Ectodermal cell (in vitro differentiated cells): ENCODE data around the gene ACTR1A.

ENCODE experiments used
- H3K27ac ChIP-seq: 2 replicates; pipeline ENCODE4 v1.7.0; 2013; ENCODE audit warnings: mild to moderate bottlenecking, low read depth, low read length; ENCODE audit not compliant: insufficient read depth, poor library complexity, severe bottlenecking
- H3K27me3 ChIP-seq: 2 replicates; pipeline ENCODE4 v1.7.0; 2013; ENCODE audit warnings: mild to moderate bottlenecking, low read length; ENCODE audit not compliant: insufficient read depth, control insufficient read depth, poor library complexity, severe bottlenecking
- H3K36me3 ChIP-seq: one replicate; pipeline ENCODE4 v1.7.0; 2013; ENCODE audit warnings: low read length; ENCODE audit not compliant: control insufficient read depth, insufficient read depth
- H3K4me1 ChIP-seq: one replicate; pipeline ENCODE4 v1.7.0; 2013; ENCODE audit warnings: low read length; ENCODE audit not compliant: control insufficient read depth, insufficient read depth
- H3K4me3 ChIP-seq: 2 replicates; pipeline ENCODE4 v1.7.0; 2013; ENCODE audit warnings: low read depth, low read length, control low read depth; ENCODE audit not compliant: insufficient read depth
- H3K9me3 ChIP-seq: 2 replicates; pipeline ENCODE4 v1.7.0; 2013; ENCODE audit warnings: mild to moderate bottlenecking, low read length, moderate library complexity; ENCODE audit not compliant: control insufficient read depth
- WGBS, 2 experiments: methylation state at CpG; one replicate each; pipeline ENCODE4 v1.1.7; 2013; ENCODE audit warnings: missing lambda C conversion rate in 2 of 2; 5-methylcytosine and 5-hydroxymethylcytosine counted together

ACTR1A gene

GRCh38 chr10:102432162-102432950 is 70.2 kb downstream of the ACTR1A start, which contains the start of gene CUEDC2:
TSS of gene CUEDC2 (minus strand) at chr10:102432574. CDS start at chr10:102425188, 7,386 bp downstream.
- Histone ChIP-seq H3K27me3 (peaks cover 40% of the 10 kb centered on the region), H3K36me3 (no peaks in the 10 kb centered on the region), H3K4me3 (peak within 1 kb of the TSS; percentile 76), H3K27ac (no peak within 1 kb of the TSS), H3K9me3 (no peaks in the 10 kb centered on the region), H3K4me1 (peaks cover 10% of the 10 kb centered on the region)
- WGBS, 2 experiments: 1% methylated on average over 52 of the region's 52 CpGs

- Histone ChIP-seq H3K27me3 (peaks cover 38% of the 10 kb centered on the region), H3K4me3 (peak overlapping the region; percentile 76), H3K36me3 (no peaks in the 10 kb centered on the region), H3K9me3 (no peaks in the 10 kb centered on the region), H3K27ac (no peak overlapping the region), H3K4me1 (peaks cover 10% of the 10 kb centered on the region)
- WGBS, 2 experiments: 30 to 31% methylated on average over 4 of the region's 4 CpGs
Observed at GRCh38 chr10:102431452-102432124, 70.9 kb downstream of the ACTR1A start.

DNA sequence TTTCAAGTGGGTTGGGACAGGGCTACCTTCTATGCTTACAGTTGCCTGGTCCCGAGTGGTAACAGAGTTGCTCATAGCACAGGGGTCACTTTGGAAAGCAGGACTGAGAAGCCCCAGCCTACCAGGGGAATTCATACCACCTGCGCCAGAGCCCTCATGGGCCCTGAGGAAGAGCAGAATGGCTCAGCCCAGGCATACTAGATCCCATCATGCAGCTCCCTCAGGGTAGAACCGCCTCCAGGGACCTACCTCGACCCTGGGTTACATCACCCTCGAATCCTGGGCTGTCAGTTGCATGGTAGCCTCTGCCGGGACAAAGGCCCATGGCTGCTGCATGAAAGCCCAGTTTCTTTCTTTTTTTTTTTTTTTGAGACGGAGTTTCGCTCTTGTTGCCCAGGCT is 73.0 kb downstream of the ACTR1A start:
- Histone ChIP-seq H3K4me3 (no peak overlapping the region), H3K4me1 (peaks cover 5% of the 10 kb centered on the region), H3K27ac (no peak overlapping the region), H3K36me3 (no peaks in the 10 kb centered on the region), H3K27me3 (peaks cover 18% of the 10 kb centered on the region), H3K9me3 (no peaks in the 10 kb centered on the region)
- WGBS, 2 experiments: 83 to 85% methylated on average over 8 of the region's 8 CpGs
